Stimulated activated CD4-positive, alpha-beta T cell treated with anti-CD3 and anti-CD28 coated beads, Interleukin-15, amount 100 ng/mL, for 24 hours (primary cell): Measurements from ENCODE around the gene FOXN3.
A peak's percentile ranks its signal among the peaks of the same experiment; 100 is the strongest.

Source experiments
- DNase-seq: peaks from one replicate; pipeline ENCODE4 v3.0.0-alpha.2; 2020

FOXN3 gene

GRCh38 chr14:89382487-89382886, 34.5 kb downstream of the FOXN3 start:
- DNase-seq: no peak

GRCh38 chr14:89379891-89380820, 36.9 kb downstream of the FOXN3 start:
- DNase-seq: no peak

- no peak for DNase-seq
Observed at GRCh38 chr14:89379006-89379405, 38.0 kb downstream of the FOXN3 start.

GRCh38 chr14:89378119-89378518, 38.9 kb downstream of the FOXN3 start:
- peak; percentile 50 for DNase-seq

GRCh38 chr14:89377544-89377943, 39.5 kb downstream of the FOXN3 start:
- DNase-seq: no peak

GRCh38 chr14:89374908-89375307, 42.1 kb downstream of the FOXN3 start:
- DNase-seq: peak; percentile 25

- no peak for DNase-seq
Observed at GRCh38 chr14:89373185-89373584, 43.8 kb downstream of the FOXN3 start.

GRCh38 chr14:89372512-89372883, 44.5 kb downstream of the FOXN3 start:
- DNase-seq: no peak

GRCh38 chr14:89371585-89372511, 45.2 kb downstream of the FOXN3 start:
- DNase-seq: no peak

GRCh38 chr14:89370781-89371180, 46.3 kb downstream of the FOXN3 start:
- no peak for DNase-seq

- no peak for DNase-seq
Observed at GRCh38 chr14:89370381-89370780, 46.7 kb downstream of the FOXN3 start.

- DNase-seq: no peak
Observed at GRCh38 chr14:89369656-89370055, 47.4 kb downstream of the FOXN3 start.

- DNase-seq: no peak
Observed at GRCh38 chr14:89368490-89369477, 48.2 kb downstream of the FOXN3 start.

- DNase-seq: no peak
Observed at GRCh38 chr14:89367779-89368120, 49.3 kb downstream of the FOXN3 start.

GRCh38 chr14:89366864-89367778, 49.9 kb downstream of the FOXN3 start:
- DNase-seq: no peak

GRCh38 chr14:89365061-89365801, 51.8 kb downstream of the FOXN3 start:
- DNase-seq: peak; percentile 69

GRCh38 chr14:89364316-89364715, 52.7 kb downstream of the FOXN3 start:
- DNase-seq: no peak

GRCh38 chr14:89360277-89360676, 56.8 kb downstream of the FOXN3 start:
- DNase-seq: no peak

- no peak for DNase-seq
Observed at GRCh38 chr14:89359477-89360222, 57.4 kb downstream of the FOXN3 start.
